Mesodermal cell (in vitro differentiated cells): ENCODE results near the gene NCF4.

Experiments
- H3K27ac ChIP-seq: 2 replicates; pipeline ENCODE4 v1.7.0; 2013; ENCODE audit warnings: mild to moderate bottlenecking, low read depth, low read length, moderate library complexity; ENCODE audit not compliant: severe bottlenecking
- H3K36me3 ChIP-seq: 2 replicates; pipeline ENCODE4 v1.7.1; 2013; ENCODE audit warnings: mild to moderate bottlenecking, low read length, moderate library complexity; ENCODE audit not compliant: control insufficient read depth, insufficient read depth
- H3K4me1 ChIP-seq: one replicate; pipeline ENCODE4 v1.7.1; 2013; ENCODE audit warnings: mild to moderate bottlenecking, low read length; ENCODE audit not compliant: insufficient read depth, control insufficient read depth, poor library complexity, severe bottlenecking
- H3K4me3 ChIP-seq: 2 replicates; pipeline ENCODE4 v1.7.0; 2013; ENCODE audit warnings: low read length, control low read depth, mild to moderate bottlenecking; ENCODE audit not compliant: insufficient read depth, poor library complexity, severe bottlenecking; ENCODE audit errors: extremely low read depth
- H3K9me3 ChIP-seq: 2 replicates; pipeline ENCODE4 v1.7.1; 2013; ENCODE audit warnings: mild to moderate bottlenecking, low read length, moderate library complexity; ENCODE audit not compliant: control insufficient read depth
- WGBS, 2 experiments: methylation state at CpG; one replicate each; pipeline ENCODE4 v1.1.5; 2013; ENCODE audit warnings: missing lambda C conversion rate in 2 of 2; ENCODE audit not compliant: insufficient coverage in 2 of 2; 5-methylcytosine and 5-hydroxymethylcytosine counted together

The NCF4 gene

DNA sequence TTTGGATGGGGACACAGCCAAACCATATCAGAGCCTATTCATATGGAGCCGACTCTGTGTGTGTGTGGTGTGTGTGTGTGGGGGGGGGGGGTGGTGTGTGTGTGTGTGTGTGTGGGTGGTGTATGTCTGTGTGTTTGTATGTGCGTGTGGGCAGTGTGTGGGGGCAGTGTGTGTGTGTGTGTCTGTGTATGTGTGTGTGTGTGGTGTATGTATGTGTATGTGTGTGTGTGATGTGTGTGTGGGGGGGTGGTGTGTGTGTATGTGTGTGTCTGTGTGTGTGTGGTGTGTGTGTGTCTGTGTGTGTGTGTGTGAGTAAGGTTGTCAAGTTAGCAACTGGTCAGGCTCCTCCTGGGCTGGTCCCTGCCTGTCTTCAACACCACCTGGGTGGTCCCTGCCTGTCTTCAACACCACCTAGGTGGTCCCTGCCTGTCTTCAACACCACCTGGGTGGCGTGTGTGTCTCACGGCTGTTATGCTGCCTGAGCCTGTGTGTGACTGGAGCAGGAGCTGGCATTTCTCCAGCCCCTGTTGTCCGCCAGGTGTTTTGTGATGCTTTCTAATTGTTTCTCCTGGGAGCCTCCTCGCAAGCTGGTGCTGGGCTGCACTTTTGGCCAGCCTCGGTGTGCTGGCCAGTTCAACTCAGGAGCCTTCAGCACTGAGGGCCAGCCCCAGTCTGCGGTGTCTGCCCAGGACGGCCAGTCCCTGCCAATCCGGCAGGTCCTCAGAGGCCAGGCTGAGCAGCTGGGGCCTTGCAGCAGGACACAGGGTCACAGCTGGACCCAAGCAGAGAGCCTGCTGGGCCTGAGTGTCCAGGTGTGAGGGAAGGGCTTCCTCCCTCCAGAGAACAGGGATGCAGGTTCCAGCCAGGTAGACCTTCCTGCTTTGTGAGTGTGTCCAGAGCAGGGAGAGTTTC lies 22.4 kb upstream of the NCF4 start:
- Histone ChIP-seq H3K27ac (no peak overlapping the region), H3K4me3 (no peak overlapping the region), H3K4me1 (no peaks in the 10 kb centered on the region), H3K36me3 (no peaks in the 10 kb centered on the region), H3K9me3 (no peaks in the 10 kb centered on the region)
- 83 to 96% methylated on average over 8 to 9 of the region's 10 CpGs for WGBS, 2 experiments

DNA sequence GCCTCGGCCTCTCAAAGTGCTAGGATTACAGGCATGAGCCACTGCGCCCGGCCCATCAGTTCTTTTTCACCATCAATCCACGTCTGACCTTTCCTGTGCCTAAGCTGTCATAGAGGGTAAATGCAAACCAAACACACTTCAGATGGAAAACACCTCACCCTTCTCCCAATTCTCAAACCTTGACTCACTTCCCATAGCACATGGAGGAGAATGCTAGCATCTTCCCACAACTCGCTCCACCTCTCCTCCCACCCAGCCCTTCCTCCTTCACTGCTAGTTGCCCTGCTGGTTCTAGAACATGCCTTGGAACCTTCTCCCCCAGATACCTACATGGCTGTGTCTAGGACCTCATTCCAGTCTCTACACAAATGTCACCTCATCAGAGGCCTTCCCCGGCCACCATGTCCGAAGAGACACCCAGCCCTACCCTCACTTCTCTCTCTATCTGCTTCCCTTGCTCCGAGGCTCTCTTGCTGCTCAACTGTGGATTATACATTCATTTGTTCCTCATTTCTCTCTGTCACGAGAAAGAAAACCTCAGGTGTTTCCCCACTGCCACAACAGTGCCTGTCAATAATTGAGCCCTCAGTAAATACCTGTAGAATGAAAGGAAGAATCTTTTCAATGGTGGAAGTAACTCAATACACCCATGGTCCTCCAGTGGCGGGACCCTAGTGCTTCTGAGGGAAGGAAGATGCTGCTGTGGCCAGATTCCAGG lies 21.3 kb upstream of the NCF4 start:
- 84 to 90% methylated on average over 9 to 10 of the region's 10 CpGs for WGBS, 2 experiments
- Histone ChIP-seq H3K4me1 (no peaks in the 10 kb centered on the region), H3K9me3 (no peaks in the 10 kb centered on the region), H3K27ac (no peak overlapping the region), H3K4me3 (no peak overlapping the region), H3K36me3 (no peaks in the 10 kb centered on the region)

DNA sequence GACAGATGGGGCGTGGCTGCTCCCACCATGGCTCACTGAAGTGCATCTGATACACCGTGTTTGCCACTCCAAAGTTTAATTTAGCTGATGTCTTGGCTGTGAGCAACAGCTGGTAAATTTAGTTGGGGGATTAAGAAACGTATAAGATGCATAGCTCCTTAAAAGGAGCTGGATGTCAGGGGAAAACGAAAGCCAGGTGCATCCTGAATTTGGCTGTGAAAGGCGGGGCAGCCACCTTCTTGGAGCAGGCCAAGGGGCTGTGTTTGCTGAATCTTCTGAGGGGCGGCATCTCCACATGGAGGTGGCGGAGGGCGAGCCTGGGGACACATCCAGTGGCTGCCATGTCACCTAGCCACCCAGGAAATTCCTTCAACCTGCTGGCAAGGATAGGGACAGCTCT lies 20.7 kb upstream of the NCF4 start:
- H3K4me1 ChIP-seq: no peaks in the 10 kb centered on the region
- 82 to 93% methylated on average over 7 to 8 of the region's 8 CpGs for WGBS, 2 experiments
- H3K4me3 ChIP-seq: no peak overlapping the region
- no peaks in the 10 kb centered on the region for H3K36me3 ChIP-seq
- no peak overlapping the region for H3K27ac ChIP-seq
- H3K9me3 ChIP-seq: no peaks in the 10 kb centered on the region

DNA sequence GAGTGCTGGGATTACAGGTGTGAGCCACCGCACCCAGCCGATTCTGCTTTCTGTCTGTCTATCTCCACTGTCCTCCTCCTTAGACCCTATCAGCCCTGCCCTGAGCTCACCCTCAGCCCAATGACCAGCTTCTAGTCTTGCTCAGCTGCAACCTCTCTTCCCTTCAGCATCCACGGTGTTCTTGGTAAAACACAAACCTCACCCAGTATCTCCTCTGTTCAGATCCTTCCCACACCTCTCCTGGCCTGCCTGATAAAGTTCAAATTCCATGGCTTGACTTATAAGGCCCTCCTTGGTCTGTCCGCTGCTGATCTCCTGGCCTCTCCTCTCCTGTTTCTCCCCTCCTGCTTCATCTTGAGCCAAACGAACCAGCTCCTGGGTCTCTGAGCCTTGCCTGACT lies 14.5 kb upstream of the NCF4 start:
- Histone ChIP-seq H3K36me3 (no peaks in the 10 kb centered on the region), H3K27ac (no peak overlapping the region), H3K4me3 (no peak overlapping the region), H3K4me1 (no peaks in the 10 kb centered on the region), H3K9me3 (no peaks in the 10 kb centered on the region)
- 84 to 88% methylated on average over 5 of the region's 5 CpGs for WGBS, 2 experiments

DNA sequence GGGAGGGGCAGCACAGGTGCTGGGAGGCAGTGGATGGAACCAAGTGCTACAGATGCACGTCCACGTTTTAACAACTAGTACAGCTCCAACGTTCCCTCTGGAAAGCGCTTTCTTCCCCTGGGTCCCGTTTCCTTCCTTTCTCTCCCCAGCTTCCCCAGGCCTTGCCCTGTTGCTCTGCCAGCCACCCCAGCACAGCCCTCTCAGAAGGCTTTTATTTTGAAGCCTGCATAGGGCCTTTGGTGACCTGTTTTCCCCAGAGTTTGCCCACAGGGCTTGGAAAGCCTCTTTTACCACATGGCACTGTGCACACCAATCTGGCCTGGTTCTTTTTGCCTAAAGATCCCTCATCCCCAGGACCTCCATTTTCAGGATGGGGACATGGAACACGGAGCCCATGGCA lies 13.9 kb upstream of the NCF4 start:
- no peaks in the 10 kb centered on the region for H3K36me3 ChIP-seq
- 64 to 79% methylated on average over 6 of the region's 6 CpGs for WGBS, 2 experiments
- no peak overlapping the region for H3K27ac ChIP-seq
- no peak overlapping the region for H3K4me3 ChIP-seq
- no peaks in the 10 kb centered on the region for H3K4me1 ChIP-seq
- H3K9me3 ChIP-seq: no peaks in the 10 kb centered on the region

DNA sequence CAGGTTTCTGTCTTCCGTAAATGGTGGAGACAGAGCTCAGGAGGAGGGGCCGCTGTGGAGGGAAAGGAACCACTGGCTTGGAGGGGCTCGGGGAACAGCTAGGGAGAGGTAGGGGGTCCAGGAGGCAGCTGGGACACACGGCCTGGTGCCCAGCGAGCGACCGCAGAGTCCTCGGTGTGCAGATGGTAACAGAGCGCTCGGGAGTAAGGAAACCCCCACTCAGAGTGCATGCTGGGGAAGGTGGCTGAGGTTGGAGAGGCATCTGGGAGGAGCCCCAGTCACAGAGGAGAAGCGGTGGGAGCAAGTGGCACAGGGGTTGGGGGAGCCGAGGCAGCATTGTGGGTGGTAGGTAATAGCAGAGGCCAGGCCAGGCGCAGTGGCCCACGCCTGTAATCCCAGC lies 10.8 kb upstream of the NCF4 start:
- Histone ChIP-seq H3K4me3 (no peak overlapping the region), H3K27ac (no peak overlapping the region), H3K9me3 (no peaks in the 10 kb centered on the region), H3K4me1 (no peaks in the 10 kb centered on the region), H3K36me3 (no peaks in the 10 kb centered on the region)
- WGBS, 2 experiments: 95 to 97% methylated on average over 7 to 13 of the region's 14 CpGs

DNA sequence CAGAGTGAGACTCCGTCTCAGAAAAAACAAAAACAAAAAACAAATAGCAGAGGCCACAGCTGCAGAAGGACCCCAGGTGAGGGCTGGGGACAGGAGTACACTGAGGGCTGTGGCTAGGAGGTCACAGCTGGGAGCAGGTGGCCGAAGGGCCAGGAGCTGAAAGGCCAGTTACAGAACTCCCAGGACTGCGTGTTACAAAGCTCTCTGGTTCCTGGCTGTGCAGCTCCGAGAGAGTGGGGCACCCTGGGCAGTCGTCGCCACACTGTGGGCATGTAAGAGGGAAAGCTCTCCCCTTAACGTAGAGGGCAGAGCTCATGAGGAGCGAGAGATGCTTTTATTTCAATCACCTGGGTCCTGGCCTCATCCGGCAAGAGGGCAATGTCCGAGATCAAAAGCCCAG lies 10.1 kb upstream of the NCF4 start:
- Histone ChIP-seq H3K4me3 (no peak overlapping the region), H3K9me3 (no peaks in the 10 kb centered on the region), H3K4me1 (no peaks in the 10 kb centered on the region), H3K27ac (no peak overlapping the region), H3K36me3 (no peaks in the 10 kb centered on the region)
- WGBS, 2 experiments: 90 to 91% methylated on average over 3 to 9 of the region's 10 CpGs

DNA sequence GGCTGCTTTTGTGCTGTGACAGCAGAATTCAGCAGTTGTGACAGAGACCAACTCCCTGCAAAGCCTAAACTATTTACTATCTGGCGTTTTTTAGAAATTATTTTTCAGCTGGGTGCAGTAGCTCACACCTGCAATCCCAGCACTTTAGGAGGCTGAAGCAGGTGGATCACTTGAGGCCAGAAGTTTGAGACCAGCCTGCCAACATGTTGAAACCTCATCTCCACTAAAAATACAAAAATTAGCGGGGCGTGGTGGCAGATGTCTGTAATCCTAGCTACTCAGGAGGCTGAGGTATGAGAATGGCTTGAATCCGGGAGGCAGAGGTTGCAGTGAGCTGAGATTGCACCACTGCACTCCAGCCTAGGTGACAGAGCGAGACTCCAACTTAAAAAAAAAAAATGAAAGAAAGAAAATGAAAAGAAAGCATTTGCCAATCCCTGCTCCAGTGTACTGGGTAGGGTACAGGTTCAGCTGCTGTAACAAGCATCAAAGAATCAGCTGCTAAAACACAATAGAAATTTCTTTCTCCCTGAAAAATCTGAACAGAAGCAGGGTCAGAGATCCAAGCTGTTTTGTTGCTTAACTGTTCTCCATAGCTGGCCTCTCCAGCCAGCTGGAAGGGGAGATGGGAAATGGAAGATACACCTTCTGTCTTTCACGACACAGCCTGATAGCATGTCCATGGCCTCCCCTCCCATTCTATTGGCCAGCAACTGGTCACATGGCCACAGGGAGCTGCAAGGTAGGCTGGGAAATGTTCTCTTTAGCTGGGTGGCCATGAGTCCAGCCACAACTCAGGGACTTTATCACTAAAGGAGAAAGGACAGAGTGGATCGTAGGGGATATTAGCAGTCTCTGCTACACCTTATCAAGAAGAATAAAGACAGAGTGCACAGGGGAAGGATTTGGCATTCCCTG lies 8.5 kb upstream of the NCF4 start:
- no peaks in the 10 kb centered on the region for H3K36me3 ChIP-seq
- 90 to 100% methylated on average over 2 to 6 of the region's 7 CpGs for WGBS, 2 experiments
- no peak overlapping the region for H3K27ac ChIP-seq
- no peaks in the 10 kb centered on the region for H3K4me1 ChIP-seq
- H3K9me3 ChIP-seq: no peaks in the 10 kb centered on the region
- no peak overlapping the region for H3K4me3 ChIP-seq

DNA sequence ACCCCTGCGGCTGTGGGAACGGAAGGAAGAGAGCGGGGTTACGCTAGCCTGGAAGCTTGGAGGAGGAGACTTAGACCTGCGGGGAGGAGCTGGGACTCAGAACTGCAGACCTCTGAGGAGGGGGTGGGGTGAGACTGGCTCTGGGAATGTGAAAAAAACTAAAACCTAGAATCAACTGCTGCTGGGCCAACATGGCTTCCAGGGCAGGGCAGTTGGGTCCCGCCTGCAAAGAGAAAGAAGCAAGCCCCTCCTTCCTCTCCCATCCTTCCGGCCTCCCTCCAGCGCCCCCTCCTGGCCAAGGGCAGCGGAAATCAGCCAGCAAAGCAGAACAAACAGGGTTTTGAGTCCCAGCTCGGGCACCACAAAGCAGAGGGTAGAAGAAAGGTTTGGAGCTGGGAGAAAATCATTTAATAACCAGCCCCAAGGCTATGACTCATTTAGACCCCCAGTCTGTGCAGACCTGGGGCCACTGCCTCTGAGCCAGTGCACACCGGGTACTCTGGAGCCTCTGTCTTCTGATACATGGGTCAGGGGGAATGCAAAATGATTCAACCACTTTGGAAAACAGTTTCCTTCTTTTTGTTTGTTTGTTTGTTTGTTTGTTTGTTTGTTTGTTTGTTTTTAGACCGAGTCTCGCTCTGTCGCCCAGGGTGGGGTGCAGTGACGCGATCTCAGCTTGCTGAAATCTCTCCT lies 7.3 kb upstream of the NCF4 start:
- no peak overlapping the region for H3K4me3 ChIP-seq
- WGBS, 2 experiments: 82 to 91% methylated on average over 8 to 11 of the region's 16 CpGs
- H3K4me1 ChIP-seq: no peaks in the 10 kb centered on the region
- H3K27ac ChIP-seq: no peak overlapping the region
- H3K36me3 ChIP-seq: no peaks in the 10 kb centered on the region
- H3K9me3 ChIP-seq: no peaks in the 10 kb centered on the region

DNA sequence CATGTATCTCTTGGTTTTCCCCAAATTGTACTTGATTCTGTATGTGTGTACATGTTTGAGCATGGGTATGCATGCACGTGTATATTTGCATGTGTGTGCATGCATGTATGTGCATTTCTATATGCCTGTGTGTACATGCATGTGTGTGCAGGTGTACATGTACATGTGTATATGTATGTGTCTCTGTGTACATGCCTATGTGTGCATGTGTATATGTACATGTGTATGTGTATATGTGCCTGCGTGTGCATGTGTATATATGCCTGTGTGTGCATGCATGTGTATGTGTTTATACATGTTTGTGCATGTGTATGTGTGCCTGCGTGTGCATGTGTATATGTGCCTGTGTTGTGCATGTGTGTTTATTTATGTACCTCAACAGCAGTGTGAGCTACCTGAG lies 5.3 kb upstream of the NCF4 start:
- WGBS, 2 experiments: 86 to 97% methylated on average over 2 to 3 of the region's 3 CpGs
- no peak overlapping the region for H3K4me3 ChIP-seq

More for the DNA sequence above, 5.3 kb upstream of the NCF4 start:
- Histone ChIP-seq H3K9me3 (no peaks in the 10 kb centered on the region), H3K27ac (no peak overlapping the region), H3K4me1 (no peaks in the 10 kb centered on the region), H3K36me3 (no peaks in the 10 kb centered on the region)
